SH-SY5Y (cell line): ENCODE results near the gene SEMA6B.

Source experiments
- GATA2 ChIP-seq: IDR thresholded peaks from 2 replicates; pipeline ENCODE4 v1.6.1; 2011; ENCODE audit warnings: mild to moderate bottlenecking, low read depth, low read length
- GATA3 ChIP-seq: IDR thresholded peaks from 2 replicates; pipeline ENCODE4 v1.6.1; 2011; ENCODE audit warnings: low read depth, mild to moderate bottlenecking, low read length, moderate library complexity

DNA sequence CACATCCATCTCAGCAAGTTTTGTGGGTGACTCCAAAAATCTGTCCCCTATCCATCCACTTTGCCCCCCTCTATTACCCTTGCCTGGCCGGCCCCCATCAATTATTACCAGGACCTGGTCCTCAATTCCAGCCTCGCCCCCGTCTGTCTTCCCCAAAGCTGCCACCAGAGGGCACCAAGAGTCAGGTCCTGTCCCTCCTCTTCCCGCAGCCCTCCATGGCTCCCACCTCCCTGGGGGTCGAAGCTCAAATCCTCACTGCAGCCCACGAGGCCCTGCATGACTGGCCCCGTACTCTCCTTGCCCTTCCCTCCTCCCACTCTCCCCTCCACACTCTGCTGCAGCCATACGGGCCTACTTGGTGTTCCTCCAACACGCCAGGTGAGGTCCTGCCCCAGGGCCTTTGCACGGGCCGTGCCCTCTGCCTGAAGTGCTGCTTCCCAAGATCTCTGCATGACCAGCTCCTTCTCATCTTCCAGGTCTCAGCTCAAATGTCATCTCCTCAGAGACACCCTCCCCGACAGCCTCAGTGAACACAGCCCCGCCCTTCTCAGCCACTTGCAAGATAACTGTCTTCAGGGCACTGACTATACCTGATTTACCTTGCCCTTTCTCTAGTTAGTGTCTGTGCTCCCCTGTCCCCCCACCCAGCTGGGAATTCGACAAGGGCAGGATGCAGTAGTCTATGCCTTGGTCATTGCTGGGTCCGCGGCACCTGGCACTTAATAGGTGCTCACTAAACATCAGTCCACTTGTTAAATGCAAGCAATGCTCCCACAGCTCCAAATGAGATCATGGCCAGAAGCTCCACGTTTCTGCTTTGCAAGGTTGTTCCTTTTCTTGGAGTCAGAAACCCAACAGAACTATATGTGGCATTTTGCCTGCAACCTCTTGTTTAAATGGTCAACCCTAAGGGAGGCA lies 16.8 kb upstream of the SEMA6B start:
- TF ChIP-seq GATA3 (no peak), GATA2 (no peak)
